GM21737 (cell line): Measurements from ENCODE around the gene BUD13.
"Not testable (repeated sequence)": the region's sequence is repeated elsewhere in the genome, so short reads cannot be mapped to it uniquely, and the experiment has no call there.

Experiments
- ATAC-seq: cut with Tn5 transposase; IDR thresholded peaks from one replicate; pipeline ENCODE4 v1.9.1; 2021; ENCODE audit warnings: mild to moderate bottlenecking, moderate library complexity; ENCODE audit not compliant: unreplicated experiment

Gene BUD13

GRCh38 chr11:116772443-116773202, at the start of gene BUD13:
Gene BUD13, minus strand, starts transcription at chr11:116772987. Its CDS starts 23 bp downstream, at chr11:116772964.
- ATAC-seq, result peak; percentile 85

GRCh38 chr11:116822575-116822974, 49.8 kb upstream of the BUD13 start:
- no peak for ATAC-seq

- ATAC-seq, result no peak
Measured at GRCh38 chr11:116821050-116821918, 48.5 kb upstream of the BUD13 start.

- ATAC-seq, result no peak
Measured at GRCh38 chr11:116819049-116819448, 46.3 kb upstream of the BUD13 start.

GRCh38 chr11:116814502-116814901, 41.7 kb upstream of the BUD13 start:
- no peak for ATAC-seq

GRCh38 chr11:116813781-116814471, 41.1 kb upstream of the BUD13 start:
- ATAC-seq, result no peak

- ATAC-seq, result no peak
Measured at GRCh38 chr11:116813170-116813569, 40.4 kb upstream of the BUD13 start.

- ATAC-seq, result no peak
Measured at GRCh38 chr11:116812109-116812508, 39.3 kb upstream of the BUD13 start.

GRCh38 chr11:116811194-116811593, 38.4 kb upstream of the BUD13 start:
- no peak for ATAC-seq

GRCh38 chr11:116808262-116809175, 35.7 kb upstream of the BUD13 start:
- no peak for ATAC-seq

GRCh38 chr11:116807601-116808261, 34.9 kb upstream of the BUD13 start:
- ATAC-seq, result no peak

- no peak for ATAC-seq
Measured at GRCh38 chr11:116804001-116804400, 31.2 kb upstream of the BUD13 start.

- not testable (repeated sequence) for ATAC-seq
Measured at GRCh38 chr11:116801662-116802061, 28.9 kb upstream of the BUD13 start.

- no peak for ATAC-seq
Measured at GRCh38 chr11:116800610-116801009, 27.8 kb upstream of the BUD13 start.

GRCh38 chr11:116798368-116798767, 25.6 kb upstream of the BUD13 start:
- no peak for ATAC-seq

- no peak for ATAC-seq
Measured at GRCh38 chr11:116797816-116798215, 25.0 kb upstream of the BUD13 start.

- ATAC-seq, result no peak
Measured at GRCh38 chr11:116796548-116796947, 23.8 kb upstream of the BUD13 start.

GRCh38 chr11:116794851-116795250, 22.1 kb upstream of the BUD13 start:
- ATAC-seq, result no peak

- ATAC-seq, result no peak
Measured at GRCh38 chr11:116793772-116794097, 20.9 kb upstream of the BUD13 start.
